OCI-LY7 (cell line): ENCODE measurements around the gene ABHD18.
"Not testable (repeated sequence)": the region's sequence is repeated elsewhere in the genome, so short reads cannot be mapped to it uniquely, and the experiment has no call there.

ENCODE experiments used
- CTCF ChIP-seq: fragments of 200-600 bp; sonication (generic); conservative IDR thresholded peaks from 2 replicates; pipeline ENCODE4 v1.5.1; 2014; ENCODE audit warnings: mild to moderate bottlenecking, antibody characterized with exemption, low read length, moderate library complexity, mixed read lengths
- EZH2phosphoT487 ChIP-seq: fragments of 200-600 bp; sonication (generic); IDR thresholded peaks from 2 replicates; pipeline ENCODE4 v1.6.1; 2018; ENCODE audit warnings: low read depth, borderline replicate concordance, mild to moderate bottlenecking, mixed run types, antibody characterized with exemption, low read length, moderate library complexity, mixed read lengths

DNA sequence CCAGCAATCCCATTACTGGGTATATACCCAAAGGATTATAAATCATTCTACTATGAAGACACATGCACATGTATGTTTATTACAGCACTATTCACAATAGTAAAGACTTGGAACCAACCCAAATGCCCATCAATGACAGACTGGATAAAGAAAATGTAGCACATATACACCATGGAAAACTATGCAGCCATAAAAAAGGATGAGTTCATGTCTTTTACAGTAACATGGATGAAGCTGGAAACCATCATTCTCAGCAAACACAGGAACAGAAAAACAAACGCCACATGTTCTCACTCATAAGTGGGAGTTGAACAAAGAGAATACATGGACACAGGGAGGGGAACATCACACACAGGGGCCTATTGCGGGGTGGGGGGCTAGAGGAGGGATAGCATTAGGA is 39.5 kb upstream of the ABHD18 start:
- TF ChIP-seq CTCF, EZH2phosphoT487: not testable (repeated sequence)
